Thoracic aorta (tissue), 2 donors: ENCODE measurements around the gene SHISA6. TPM values are rescaled to one million over a fixed set of nuclear protein-coding genes. Genes with fewer than 3 reads are reported as not detected.

Source experiments
- ATAC-seq: fragments of 150-250 bp; one replicate; pipeline ENCODE4 v1.8.0; 2017; ENCODE audit warnings: low read depth; ENCODE audit not compliant: insufficient number of reproducible peaks, low FRiP score
- DNase-seq: peaks from one replicate; pipeline ENCODE4 v3.0.0-alpha.2; 2020; ENCODE audit warnings: low spot score
- H3K27ac ChIP-seq, 2 donors: fragments of 200-600 bp; sonication (generic); 1 replicate in 1 of 2; 2 replicates in 1 of 2; pipeline ENCODE4 v1.5.1; 2016; ENCODE audit warnings: mild to moderate bottlenecking in 2 of 2, moderate library complexity in 2 of 2
- H3K27me3 ChIP-seq: fragments of 200-600 bp; sonication (generic); replicated peaks from 2 replicates; pipeline ENCODE4 v1.6.0; 2016; ENCODE audit warnings: mild to moderate bottlenecking; ENCODE audit not compliant: insufficient read depth
- H3K36me3 ChIP-seq: fragments of 200-600 bp; sonication (generic); one replicate; pipeline ENCODE4 v1.5.1; 2016
- H3K4me1 ChIP-seq, 2 donors: fragments of 200-600 bp; sonication (generic); 1 replicate in 1 of 2; 2 replicates in 1 of 2; pipeline versions ENCODE4 v1.5.1 to v1.6.0; 2016; ENCODE audit warnings: low read depth in 2 of 2, mild to moderate bottlenecking in 1 of 2; ENCODE audit not compliant: control insufficient read depth in 1 of 2
- H3K4me3 ChIP-seq: fragments of 200-600 bp; sonication (generic); 2 replicates; pipeline ENCODE4 v1.5.1; 2016; ENCODE audit warnings: mild to moderate bottlenecking
- H3K9me3 ChIP-seq: fragments of 200-600 bp; sonication (generic); 2 replicates; pipeline ENCODE4 v1.5.1; 2016
- CTCF ChIP-seq: fragments of 200-600 bp; sonication (generic); IDR thresholded peaks from one replicate; pipeline ENCODE4 v1.5.1; 2019; ENCODE audit warnings: antibody characterized with exemption
- total RNA-seq, 2 donors: library from RNA; depleted of rRNA; stranded (reverse); fragments of >200 nt; gene quantifications; one replicate each; pipeline versions ENCODE4 v1.1.0 to v1.2.3, GENCODE V29; 2016

SHISA6 gene
- total RNA-seq, 2 donors from 2014 or later, result under 0.01 TPM; not detected in 1

GRCh38 chr17:11245187-11245586 lies 4.2 kb downstream of the SHISA6 start:
- DNase-seq, result no peak
- ATAC-seq, result no peak
- Histone ChIP-seq H3K4me3 (no peak overlapping the region), H3K27ac (no peak overlapping the region), H3K4me1 (no peaks in the 10 kb centered on the region), H3K27me3 (no peaks in the 10 kb centered on the region), H3K36me3 (no peaks in the 10 kb centered on the region), H3K9me3 (no peaks in the 10 kb centered on the region)
- no peak for TF ChIP-seq CTCF

GRCh38 chr17:11245791-11246190 lies 4.8 kb downstream of the SHISA6 start:
- no peaks in the 10 kb centered on the region for H3K27me3 ChIP-seq

GRCh38 chr17:11250161-11250560 lies 9.1 kb downstream of the SHISA6 start:
- Histone ChIP-seq H3K4me1 (no peaks in the 10 kb centered on the region), H3K27ac (no peak overlapping the region), H3K4me3 (no peak overlapping the region), H3K36me3 (no peaks in the 10 kb centered on the region), H3K9me3 (no peaks in the 10 kb centered on the region), H3K27me3 (no peaks in the 10 kb centered on the region)
- DNase-seq (no peak), ATAC-seq (no peak)
- TF ChIP-seq CTCF, result no peak

More at GRCh38 chr17:11245791-11246190, 4.8 kb downstream of the SHISA6 start:
- no peak for TF ChIP-seq CTCF
- no peak overlapping the region for H3K27ac ChIP-seq
- DNase-seq, result no peak
- H3K4me1 ChIP-seq, result no peaks in the 10 kb centered on the region
- no peaks in the 10 kb centered on the region for H3K9me3 ChIP-seq
- ATAC-seq, result no peak
- no peak overlapping the region for H3K4me3 ChIP-seq
- H3K36me3 ChIP-seq, result no peaks in the 10 kb centered on the region

GRCh38 chr17:11251561-11252107 lies 10.6 kb downstream of the SHISA6 start:
- H3K27ac ChIP-seq, result no peak overlapping the region
- DNase-seq, result no peak
- no peaks in the 10 kb centered on the region for H3K27me3 ChIP-seq
- ATAC-seq, result no peak
- no peak overlapping the region for H3K4me3 ChIP-seq
- no peaks in the 10 kb centered on the region for H3K9me3 ChIP-seq
- no peak for TF ChIP-seq CTCF
- H3K4me1 ChIP-seq, result no peaks in the 10 kb centered on the region
- H3K36me3 ChIP-seq, result no peaks in the 10 kb centered on the region

GRCh38 chr17:11252146-11252545 lies 11.1 kb downstream of the SHISA6 start:
- H3K27ac ChIP-seq, result no peak overlapping the region
- no peak for DNase-seq
- no peak for TF ChIP-seq CTCF
- H3K27me3 ChIP-seq, result no peaks in the 10 kb centered on the region
- H3K9me3 ChIP-seq, result no peaks in the 10 kb centered on the region
- ATAC-seq, result no peak
- H3K4me3 ChIP-seq, result no peak overlapping the region
- no peaks in the 10 kb centered on the region for H3K4me1 ChIP-seq
- no peaks in the 10 kb centered on the region for H3K36me3 ChIP-seq
